ENCODE results near the gene RND1.
A peak's percentile ranks its signal among the peaks of the same experiment; 100 is the strongest.

The RND1 gene

GRCh38 chr12:48827513-48828096 lies 38.1 kb downstream of the RND1 start:
- peaks cover 0 to 2% of the 10 kb centered on the region in 2 donors for H3K4me1 Mint-ChIP-seq
- ATAC-seq (replicated peaks) = no peak

GRCh38 chr12:48827026-48827425 lies 38.6 kb downstream of the RND1 start:
- Mint-ChIP-seq H3K9me3 (no peaks in the 10 kb centered on the region), H3K4me1 (peaks cover 0 to 2% of the 10 kb centered on the region in 2 donors), H3K27me3 (no peaks in the 10 kb centered on the region), H3K4me3 (no peak overlapping the region), H3K36me3 (peaks cover 24 to 29% of the 10 kb centered on the region in 2 donors), H3K27ac (peak overlapping the region; percentile 9)
- ATAC-seq (replicated peaks) (no peak), DNase-seq (no peak)

More at GRCh38 chr12:48827513-48828096, 38.1 kb downstream of the RND1 start:
- Mint-ChIP-seq H3K4me3 (no peak overlapping the region), H3K36me3 (peaks cover 29 to 33% of the 10 kb centered on the region in 2 donors), H3K27me3 (no peaks in the 10 kb centered on the region), H3K9me3 (no peaks in the 10 kb centered on the region), H3K27ac (no peak overlapping the region)
- no peak for DNase-seq

GRCh38 chr12:48826209-48826855 lies 39.3 kb downstream of the RND1 start:
- no peak overlapping the region for H3K4me3 Mint-ChIP-seq
- peaks cover 21 to 26% of the 10 kb centered on the region in 2 donors for H3K36me3 Mint-ChIP-seq
- no peaks in the 10 kb centered on the region for H3K9me3 Mint-ChIP-seq
- H3K27ac Mint-ChIP-seq = no peak overlapping the region
- peaks cover 0 to 2% of the 10 kb centered on the region in 2 donors for H3K4me1 Mint-ChIP-seq
- ATAC-seq (replicated peaks) (peak; percentile 19 to 36), DNase-seq (no peak)
- H3K27me3 Mint-ChIP-seq = no peaks in the 10 kb centered on the region

GRCh38 chr12:48824905-48825304 lies 40.8 kb downstream of the RND1 start:
- no peak overlapping the region for H3K4me3 Mint-ChIP-seq
- H3K36me3 Mint-ChIP-seq = peaks cover 11 to 14% of the 10 kb centered on the region in 2 donors
- H3K27ac Mint-ChIP-seq = no peak overlapping the region
- DNase-seq (no peak), ATAC-seq (replicated peaks) (no peak)
- H3K9me3 Mint-ChIP-seq = no peaks in the 10 kb centered on the region
- no peaks in the 10 kb centered on the region for H3K27me3 Mint-ChIP-seq
- H3K4me1 Mint-ChIP-seq = peaks cover 0 to 2% of the 10 kb centered on the region in 2 donors

GRCh38 chr12:48824112-48824511 lies 41.6 kb downstream of the RND1 start:
- no peak for ATAC-seq (replicated peaks)
- no peak for DNase-seq
- H3K36me3 Mint-ChIP-seq = peaks cover 7 to 9% of the 10 kb centered on the region in 2 donors
- peaks cover under 1 to 3% of the 10 kb centered on the region in 2 donors for H3K4me1 Mint-ChIP-seq
- H3K9me3 Mint-ChIP-seq = no peaks in the 10 kb centered on the region
- H3K27me3 Mint-ChIP-seq = no peaks in the 10 kb centered on the region
- H3K4me3 Mint-ChIP-seq = no peak overlapping the region
- no peak overlapping the region for H3K27ac Mint-ChIP-seq

- Mint-ChIP-seq H3K27me3 (no peaks in the 10 kb centered on the region), H3K27ac (no peak overlapping the region), H3K4me3 (no peak overlapping the region), H3K36me3 (peaks cover under 1 to 4% of the 10 kb centered on the region in 2 donors), H3K4me1 (peaks cover 4 to 10% of the 10 kb centered on the region in 2 donors), H3K9me3 (no peaks in the 10 kb centered on the region)
- no peak for DNase-seq
- no peak for ATAC-seq (replicated peaks)
These were observed 42.4 kb downstream of the RND1 start for GRCh38 chr12:48823281-48823680.

- ATAC-seq (replicated peaks) = no peak
These were observed 43.0 kb downstream of the RND1 start for GRCh38 chr12:48822711-48823110.

GRCh38 chr12:48822139-48822538 lies 43.5 kb downstream of the RND1 start:
- ATAC-seq (replicated peaks) (no peak), DNase-seq (no peak)
- Mint-ChIP-seq H3K4me1 (peaks cover 12 to 21% of the 10 kb centered on the region in 2 donors), H3K27ac (no peak overlapping the region), H3K36me3 (peaks cover 0 to 4% of the 10 kb centered on the region in 2 donors), H3K4me3 (no peak overlapping the region), H3K27me3 (peaks cover 7 to 11% of the 10 kb centered on the region in 2 donors), H3K9me3 (no peaks in the 10 kb centered on the region)

More at GRCh38 chr12:48822711-48823110, 43.0 kb downstream of the RND1 start:
- Mint-ChIP-seq H3K36me3 (peaks cover 0 to 4% of the 10 kb centered on the region in 2 donors), H3K4me1 (peaks cover 8 to 16% of the 10 kb centered on the region in 2 donors), H3K27ac (peak overlapping the region; percentile 39), H3K4me3 (no peak overlapping the region), H3K9me3 (no peaks in the 10 kb centered on the region), H3K27me3 (peaks cover 1 to 5% of the 10 kb centered on the region in 2 donors)
- no peak for DNase-seq

- Mint-ChIP-seq H3K9me3 (no peaks in the 10 kb centered on the region), H3K27ac (no peak overlapping the region), H3K36me3 (no peaks in the 10 kb centered on the region), H3K4me1 (peaks cover 17 to 41% of the 10 kb centered on the region in 2 donors), H3K4me3 (no peak overlapping the region), H3K27me3 (peaks cover 22 to 27% of the 10 kb centered on the region in 2 donors)
- ATAC-seq (replicated peaks) (no peak), DNase-seq (no peak)
These were observed 45.5 kb downstream of the RND1 start for GRCh38 chr12:48819986-48820725.

- Mint-ChIP-seq H3K36me3 (no peaks in the 10 kb centered on the region), H3K27ac (no peak overlapping the region), H3K9me3 (no peaks in the 10 kb centered on the region), H3K4me3 (peak overlapping the region; percentile 75 to 86), H3K27me3 (peaks cover 24 to 32% of the 10 kb centered on the region in 2 donors), H3K4me1 (peaks cover 19 to 52% of the 10 kb centered on the region in 2 donors)
- no peak for DNase-seq
- no peak for ATAC-seq (replicated peaks)
These were observed 46.7 kb downstream of the RND1 start for GRCh38 chr12:48818831-48819590.

- no peaks in the 10 kb centered on the region for H3K9me3 Mint-ChIP-seq
- H3K27ac Mint-ChIP-seq = no peak within 1 kb of the TSS
- no peaks in the 10 kb centered on the region for H3K36me3 Mint-ChIP-seq
- DNase-seq (peak; percentile 49), ATAC-seq (replicated peaks) (peak; percentile 52 to 60)
- peaks cover 24 to 32% of the 10 kb centered on the region in 2 donors for H3K27me3 Mint-ChIP-seq
- peak within 1 kb of the TSS; percentile 86 to 90 for H3K4me3 Mint-ChIP-seq
- H3K4me1 Mint-ChIP-seq = peaks cover 19 to 57% of the 10 kb centered on the region in 2 donors
These were observed 47.5 kb downstream of the RND1 start, which contains the start of gene CACNB3 for GRCh38 chr12:48817873-48818830. CACNB3 (plus strand) TSS chr12:48818496; CDS start chr12:48818930, 434 bp downstream.

- Mint-ChIP-seq H3K4me1 (peaks cover 19 to 57% of the 10 kb centered on the region in 2 donors), H3K36me3 (no peaks in the 10 kb centered on the region), H3K27me3 (peaks cover 24 to 32% of the 10 kb centered on the region in 2 donors), H3K4me3 (peak overlapping the region; percentile 97 to 98), H3K27ac (no peak overlapping the region), H3K9me3 (no peaks in the 10 kb centered on the region)
- DNase-seq = no peak
- ATAC-seq (replicated peaks) = no peak
These were observed 49.4 kb downstream of the RND1 start for GRCh38 chr12:48816143-48816854.

Data from stimulated activated naive B cell treated with anti-CD40 and anti-IgM and Interleukin-4, amounts not matched to agents 10 μg/mL and 1 μg/mL and 100 μg/mL, for 72 hours (primary cell).